KOPT-K1 (cell line): ENCODE data around the gene ENOSF1.

Experiments
- H3K27ac ChIP-seq: fragments of 200-600 bp; sonication (generic); 2 replicates; pipeline ENCODE4 v1.5.1; 2016; ENCODE audit warnings: antibody characterized with exemption, mild to moderate bottlenecking, low read depth, low read length; ENCODE audit not compliant: poor library complexity, severe bottlenecking
- H3K36me3 ChIP-seq: fragments of 200-600 bp; sonication (generic); 2 replicates; pipeline ENCODE4 v1.5.1; 2017; ENCODE audit warnings: antibody characterized with exemption, mild to moderate bottlenecking, low read length, moderate library complexity; ENCODE audit not compliant: insufficient read depth
- H3K9me3 ChIP-seq: fragments of 200-600 bp; sonication (generic); 2 replicates; pipeline ENCODE4 v1.5.1; 2017; ENCODE audit warnings: antibody characterized with exemption, low read length, mild to moderate bottlenecking; ENCODE audit not compliant: insufficient read depth, poor library complexity, severe bottlenecking

The ENOSF1 gene

DNA sequence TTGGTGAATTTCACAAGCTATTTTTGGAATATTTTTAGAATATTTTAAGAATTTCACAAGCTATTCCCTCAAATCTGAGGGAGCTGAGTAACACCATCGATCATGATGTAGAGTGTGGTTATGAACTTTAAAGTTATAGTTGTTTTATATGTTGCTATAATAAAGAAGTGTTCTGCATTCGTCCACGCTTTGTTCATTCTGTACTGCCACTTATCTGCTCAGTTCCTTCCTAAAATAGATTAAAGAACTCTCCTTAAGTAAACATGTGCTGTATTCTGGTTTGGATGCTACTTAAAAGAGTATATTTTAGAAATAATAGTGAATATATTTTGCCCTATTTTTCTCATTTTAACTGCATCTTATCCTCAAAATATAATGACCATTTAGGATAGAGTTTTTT, 39.1 kb downstream of the ENOSF1 start:
- H3K27ac ChIP-seq = no peak overlapping the region
- no peaks in the 10 kb centered on the region for H3K9me3 ChIP-seq
- peaks cover 100% of the 10 kb centered on the region for H3K36me3 ChIP-seq

DNA sequence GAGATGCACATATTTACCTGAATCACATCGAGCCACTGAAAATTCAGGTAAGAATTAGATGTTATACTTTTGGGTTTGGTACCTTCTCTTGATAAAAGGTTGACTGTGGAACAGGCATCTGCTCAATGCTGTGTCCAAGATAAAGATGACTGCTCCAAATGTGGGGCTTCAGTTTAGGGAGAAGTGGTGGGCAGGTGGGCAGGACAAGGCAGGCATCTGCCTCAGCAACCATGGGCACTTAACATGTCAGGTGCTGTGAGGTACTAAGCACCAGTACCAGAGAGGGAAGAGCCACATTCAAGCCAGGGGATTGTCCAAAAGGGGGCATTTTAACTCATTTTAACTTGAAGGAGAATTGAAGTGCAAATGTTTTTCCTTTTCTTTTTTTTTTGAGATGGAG, 41.0 kb downstream of the ENOSF1 start:
- no peak overlapping the region for H3K27ac ChIP-seq
- H3K36me3 ChIP-seq = peaks cover 100% of the 10 kb centered on the region
- no peaks in the 10 kb centered on the region for H3K9me3 ChIP-seq

DNA sequence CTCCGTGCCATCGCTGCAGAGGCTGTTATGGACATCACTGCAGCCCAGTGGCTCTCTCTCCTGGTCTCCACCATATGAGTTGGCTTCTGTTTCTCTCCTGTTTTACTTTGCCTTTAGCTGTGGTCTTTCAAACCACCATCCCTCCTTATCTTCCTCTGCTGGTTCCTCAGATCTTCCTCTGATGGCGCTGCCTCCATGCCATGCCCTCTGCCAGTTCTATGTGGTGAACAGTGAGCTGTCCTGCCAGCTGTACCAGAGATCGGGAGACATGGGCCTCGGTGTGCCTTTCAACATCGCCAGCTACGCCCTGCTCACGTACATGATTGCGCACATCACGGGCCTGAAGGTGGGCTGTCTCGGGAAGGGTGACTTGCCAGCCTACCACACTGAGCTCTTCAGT, 41.9 kb downstream of the ENOSF1 start:
- no peaks in the 10 kb centered on the region for H3K9me3 ChIP-seq
- H3K27ac ChIP-seq = no peak overlapping the region
- H3K36me3 ChIP-seq = peaks cover 98% of the 10 kb centered on the region

DNA sequence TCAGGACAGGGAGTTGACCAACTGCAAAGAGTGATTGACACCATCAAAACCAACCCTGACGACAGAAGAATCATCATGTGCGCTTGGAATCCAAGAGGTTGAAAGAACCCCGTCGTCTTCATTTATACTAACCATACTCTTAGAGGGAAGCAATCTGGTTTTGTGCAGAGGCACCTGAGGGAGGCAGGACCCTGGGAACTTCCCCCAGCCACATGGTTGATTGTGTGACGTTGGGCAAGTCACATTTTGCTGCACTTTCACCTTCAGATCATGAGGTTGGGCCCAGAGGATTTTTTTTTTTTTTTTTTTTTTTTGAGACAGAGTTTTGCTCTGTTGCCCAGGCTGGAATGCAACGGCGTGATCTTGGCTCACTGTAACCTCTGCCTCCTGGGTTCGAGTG, 43.4 kb downstream of the ENOSF1 start:
- no peaks in the 10 kb centered on the region for H3K9me3 ChIP-seq
- no peak overlapping the region for H3K27ac ChIP-seq
- H3K36me3 ChIP-seq = peaks cover 83% of the 10 kb centered on the region

DNA sequence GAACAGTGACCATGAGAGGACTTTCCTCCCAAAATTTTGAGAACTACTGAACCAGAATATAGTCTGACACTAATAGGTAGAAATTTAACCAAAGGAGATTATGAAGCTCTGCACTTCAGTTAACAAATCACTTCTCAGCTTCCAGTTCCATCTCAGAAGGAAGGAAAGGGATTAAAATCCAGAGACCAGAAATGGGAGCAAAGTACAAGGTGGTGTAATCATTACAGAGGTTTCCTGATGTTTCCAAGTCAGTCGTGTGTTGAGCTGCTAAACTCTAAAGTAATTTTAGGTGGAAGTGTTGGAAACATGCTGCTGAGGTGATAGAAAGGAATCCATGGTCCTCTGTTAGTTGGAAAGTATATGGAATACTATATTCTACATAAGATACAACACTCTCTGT, 44.2 kb downstream of the ENOSF1 start:
- peaks cover 75% of the 10 kb centered on the region for H3K36me3 ChIP-seq
- no peaks in the 10 kb centered on the region for H3K9me3 ChIP-seq
- no peak overlapping the region for H3K27ac ChIP-seq

DNA sequence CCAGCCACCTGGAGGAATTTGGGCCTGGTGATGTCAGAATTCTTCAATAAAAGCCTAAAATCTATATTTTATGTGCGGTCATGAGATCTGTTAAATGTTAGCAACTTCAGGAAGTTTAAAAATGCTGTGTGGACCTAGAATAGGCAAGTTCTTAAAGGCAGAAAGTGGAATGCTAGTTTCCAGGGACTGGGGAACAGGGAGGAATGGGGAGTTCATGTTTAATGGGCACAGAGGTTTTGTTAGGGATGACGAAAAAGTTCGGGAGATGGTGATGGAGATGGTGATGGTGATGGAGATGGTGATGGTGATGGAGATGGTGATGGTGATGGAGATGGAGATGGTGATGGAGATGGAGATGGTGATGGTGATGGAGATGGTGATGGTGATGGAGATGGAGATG, 45.8 kb downstream of the ENOSF1 start:
- Histone ChIP-seq H3K27ac (no peak overlapping the region), H3K36me3 (peaks cover 69% of the 10 kb centered on the region), H3K9me3 (peaks cover 10% of the 10 kb centered on the region)

DNA sequence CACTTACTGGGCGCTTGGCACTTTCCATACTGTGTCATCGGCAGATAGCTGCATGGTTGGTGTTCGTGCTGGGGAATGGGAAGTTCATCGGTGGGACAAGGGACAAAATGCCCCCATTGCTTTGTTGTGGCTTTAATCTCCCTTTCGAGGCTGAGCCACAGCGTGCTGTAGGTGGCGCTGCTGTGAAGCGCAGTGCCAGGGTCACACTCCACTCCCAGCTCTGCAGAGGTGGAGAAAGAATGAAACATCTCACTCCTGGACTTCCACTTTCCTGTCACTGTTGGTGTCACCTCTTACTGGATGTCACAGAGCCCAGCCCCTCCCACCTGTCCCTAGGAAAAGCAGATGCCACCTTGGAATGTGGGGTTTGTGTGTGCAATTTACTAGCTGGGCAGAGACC, 46.3 kb downstream of the ENOSF1 start:
- H3K36me3 ChIP-seq = peaks cover 69% of the 10 kb centered on the region
- no peak overlapping the region for H3K27ac ChIP-seq
- peaks cover 15% of the 10 kb centered on the region for H3K9me3 ChIP-seq

DNA sequence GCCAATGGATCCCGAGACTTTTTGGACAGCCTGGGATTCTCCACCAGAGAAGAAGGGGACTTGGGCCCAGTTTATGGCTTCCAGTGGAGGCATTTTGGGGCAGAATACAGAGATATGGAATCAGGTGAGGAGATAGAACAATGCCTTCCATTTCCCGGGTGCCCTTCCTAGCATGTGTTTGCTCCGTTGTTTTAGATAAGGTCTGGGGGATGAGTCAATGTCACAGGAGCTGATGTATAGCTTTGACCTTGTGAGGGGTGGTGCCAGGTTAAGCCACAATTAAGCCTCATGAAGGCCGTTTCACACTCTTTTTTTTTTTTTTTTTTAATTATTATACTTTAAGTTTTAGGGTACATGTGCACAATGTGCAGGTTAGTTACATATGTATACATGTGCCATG, 50.2 kb downstream of the ENOSF1 start:
- peaks cover 58% of the 10 kb centered on the region for H3K36me3 ChIP-seq
- peaks cover 31% of the 10 kb centered on the region for H3K9me3 ChIP-seq
- no peak overlapping the region for H3K27ac ChIP-seq

DNA sequence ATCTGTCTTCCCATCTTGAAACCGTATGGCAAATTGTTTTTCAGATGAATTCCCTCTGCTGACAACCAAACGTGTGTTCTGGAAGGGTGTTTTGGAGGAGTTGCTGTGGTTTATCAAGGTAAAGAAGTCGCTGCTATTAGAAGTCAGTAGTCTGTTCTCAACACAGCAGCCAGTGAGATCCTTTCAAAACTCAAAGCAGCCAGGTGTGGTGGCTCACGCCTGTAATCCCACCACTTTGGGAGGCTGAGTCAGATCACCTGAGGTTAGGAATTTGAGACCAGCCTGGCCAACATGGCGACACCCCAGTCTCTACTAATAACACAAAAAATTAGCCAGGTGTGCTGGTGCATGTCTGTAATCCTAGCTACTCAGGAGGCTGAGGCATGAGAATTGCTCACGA, 52.8 kb downstream of the ENOSF1 start:
- H3K36me3 ChIP-seq = peaks cover 44% of the 10 kb centered on the region
- H3K9me3 ChIP-seq = peaks cover 31% of the 10 kb centered on the region
- peak overlapping the region; percentile 100 for H3K27ac ChIP-seq

DNA sequence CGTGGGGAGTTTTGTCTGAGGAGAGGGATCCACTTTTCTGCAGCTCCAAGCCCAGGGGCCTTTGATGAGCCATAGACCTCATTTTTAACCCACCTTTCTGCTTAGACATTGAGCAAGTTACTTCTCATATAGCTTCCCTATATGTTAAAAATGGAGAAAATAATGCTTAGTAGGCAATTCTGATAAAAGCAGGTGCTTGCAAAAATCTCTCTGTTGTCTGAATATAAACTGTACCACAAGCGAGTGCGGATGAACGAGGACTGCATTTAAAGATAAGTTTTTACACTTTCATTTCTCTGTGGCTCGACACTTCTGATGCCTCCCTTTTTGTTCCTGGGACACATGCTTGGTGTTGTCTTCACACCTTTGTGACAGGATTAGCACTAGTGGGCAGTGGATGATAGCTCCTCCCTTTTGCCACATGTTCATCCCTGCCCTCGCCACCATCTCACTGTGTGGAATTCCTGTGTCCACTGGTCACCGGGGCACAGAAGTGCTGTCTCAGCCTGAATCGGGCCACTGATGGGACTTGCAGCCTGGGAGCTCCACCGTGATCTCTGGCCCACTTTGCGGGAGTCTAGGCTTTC, 53.4 kb downstream of the ENOSF1 start:
- H3K9me3 ChIP-seq = peaks cover 31% of the 10 kb centered on the region
- peaks cover 44% of the 10 kb centered on the region for H3K36me3 ChIP-seq
- peak overlapping the region; percentile 100 for H3K27ac ChIP-seq

DNA sequence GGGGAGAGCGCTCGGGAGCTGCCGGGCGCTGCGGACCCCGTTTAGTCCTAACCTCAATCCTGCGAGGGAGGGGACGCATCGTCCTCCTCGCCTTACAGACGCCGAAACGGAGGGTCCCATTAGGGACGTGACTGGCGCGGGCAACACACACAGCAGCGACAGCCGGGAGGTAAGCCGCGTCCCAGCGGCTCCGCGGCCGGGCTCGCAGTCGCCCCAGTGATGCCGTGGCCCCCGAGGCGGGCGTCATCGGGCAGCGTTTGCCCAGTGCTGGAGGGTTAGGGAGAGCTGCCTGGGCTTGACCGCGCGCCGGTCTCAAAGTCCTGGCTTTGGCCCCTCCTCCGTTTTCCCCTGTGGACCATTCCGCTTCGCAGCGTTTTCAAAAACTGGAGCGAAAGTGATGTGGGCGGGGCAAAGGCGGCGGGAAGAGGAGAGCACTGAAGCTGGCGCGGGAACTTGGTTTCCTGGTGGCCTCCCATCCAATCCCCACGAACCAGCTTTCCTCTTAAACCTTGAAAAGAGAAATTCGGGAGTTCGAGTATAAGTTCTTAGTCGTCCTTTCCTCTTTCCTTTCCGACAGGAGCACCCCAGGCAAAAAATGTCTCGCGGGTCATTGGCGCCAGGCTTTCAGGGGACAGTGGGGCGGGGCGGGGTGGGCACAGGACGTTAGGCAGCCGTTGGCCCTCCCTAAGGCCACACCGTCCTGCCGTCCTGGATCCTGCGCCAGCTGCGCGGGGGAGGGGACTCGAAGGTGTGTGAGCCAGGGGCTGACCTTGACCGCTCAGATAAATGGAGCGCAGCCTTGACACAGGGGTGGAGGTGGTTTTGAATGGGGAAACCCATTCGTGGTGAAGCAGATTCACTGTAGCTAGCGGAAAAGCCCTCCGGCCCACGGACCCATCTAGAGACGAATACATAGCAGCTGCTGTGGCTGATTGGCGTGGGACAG, 54.2 kb downstream of the ENOSF1 start:
- H3K27ac ChIP-seq = peak overlapping the region; percentile 100
- peaks cover 44% of the 10 kb centered on the region for H3K36me3 ChIP-seq
- H3K9me3 ChIP-seq = peaks cover 31% of the 10 kb centered on the region

DNA sequence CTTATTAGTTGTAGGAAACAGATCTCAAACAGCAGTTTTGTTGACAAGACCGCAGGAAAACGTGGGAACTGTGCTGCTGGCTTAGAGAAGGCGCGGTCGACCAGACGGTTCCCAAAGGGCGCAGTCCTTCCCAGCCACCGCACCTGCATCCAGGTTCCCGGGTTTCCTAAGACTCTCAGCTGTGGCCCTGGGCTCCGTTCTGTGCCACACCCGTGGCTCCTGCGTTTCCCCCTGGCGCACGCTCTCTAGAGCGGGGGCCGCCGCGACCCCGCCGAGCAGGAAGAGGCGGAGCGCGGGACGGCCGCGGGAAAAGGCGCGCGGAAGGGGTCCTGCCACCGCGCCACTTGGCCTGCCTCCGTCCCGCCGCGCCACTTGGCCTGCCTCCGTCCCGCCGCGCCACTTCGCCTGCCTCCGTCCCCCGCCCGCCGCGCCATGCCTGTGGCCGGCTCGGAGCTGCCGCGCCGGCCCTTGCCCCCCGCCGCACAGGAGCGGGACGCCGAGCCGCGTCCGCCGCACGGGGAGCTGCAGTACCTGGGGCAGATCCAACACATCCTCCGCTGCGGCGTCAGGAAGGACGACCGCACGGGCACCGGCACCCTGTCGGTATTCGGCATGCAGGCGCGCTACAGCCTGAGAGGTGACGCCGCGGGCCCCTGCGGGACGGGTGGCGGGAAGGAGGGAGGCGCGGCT, 55.0 kb downstream of the ENOSF1 start, which contains the start of gene TYMS:
Gene TYMS, plus strand, starts transcription at position 343 of the 690 bp plus-strand sequence. Its CDS starts 90 bp downstream, at position 433.
- Histone ChIP-seq H3K36me3 (peaks cover 42% of the 10 kb centered on the region), H3K9me3 (peaks cover 29% of the 10 kb centered on the region), H3K27ac (peak within 1 kb of the TSS; percentile 100)

DNA sequence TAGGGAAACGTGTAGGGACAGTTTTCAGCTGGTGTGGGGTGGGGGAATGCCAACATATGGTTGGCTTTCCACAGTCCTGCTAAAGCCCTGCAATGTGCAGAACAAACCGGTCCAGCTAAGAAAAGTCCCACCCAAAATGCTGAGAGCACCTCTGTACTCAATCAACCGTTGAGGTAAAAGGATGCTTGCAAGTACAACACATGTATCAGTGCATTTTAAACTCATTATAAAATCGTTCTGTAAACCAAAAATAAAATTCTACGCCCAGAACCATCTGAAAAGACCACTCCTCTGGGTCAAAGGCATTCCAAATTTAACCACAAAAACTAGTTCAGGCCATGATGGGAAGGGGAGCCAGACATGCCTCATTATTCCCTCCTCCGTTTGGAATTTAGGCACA, 57.0 kb downstream of the ENOSF1 start:
- Histone ChIP-seq H3K36me3 (peaks cover 22% of the 10 kb centered on the region), H3K27ac (no peak overlapping the region)

DNA sequence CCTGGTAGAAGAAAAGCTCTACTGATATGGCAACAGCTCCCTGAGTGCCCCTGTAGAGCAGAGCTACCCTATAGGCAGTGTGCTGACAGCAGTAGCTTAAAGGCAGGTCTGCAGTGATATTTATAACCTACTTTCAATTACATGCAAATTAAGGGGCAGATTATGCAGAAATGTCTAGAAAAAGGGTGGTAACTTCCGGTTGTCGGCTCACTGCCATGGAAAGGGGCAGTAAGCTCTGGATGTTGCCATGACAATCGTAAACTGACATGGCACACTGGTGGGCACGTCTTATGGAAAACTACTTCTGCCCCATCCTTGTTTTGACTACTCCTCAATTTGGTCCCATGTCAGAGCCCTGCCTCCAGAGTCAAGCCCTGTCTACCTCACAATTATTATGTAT, 57.8 kb downstream of the ENOSF1 start:
- Histone ChIP-seq H3K9me3 (peaks cover under 1% of the 10 kb centered on the region), H3K27ac (no peak overlapping the region), H3K36me3 (peaks cover 13% of the 10 kb centered on the region)

More for the DNA sequence above, 57.0 kb downstream of the ENOSF1 start:
- peaks cover 9% of the 10 kb centered on the region for H3K9me3 ChIP-seq

DNA sequence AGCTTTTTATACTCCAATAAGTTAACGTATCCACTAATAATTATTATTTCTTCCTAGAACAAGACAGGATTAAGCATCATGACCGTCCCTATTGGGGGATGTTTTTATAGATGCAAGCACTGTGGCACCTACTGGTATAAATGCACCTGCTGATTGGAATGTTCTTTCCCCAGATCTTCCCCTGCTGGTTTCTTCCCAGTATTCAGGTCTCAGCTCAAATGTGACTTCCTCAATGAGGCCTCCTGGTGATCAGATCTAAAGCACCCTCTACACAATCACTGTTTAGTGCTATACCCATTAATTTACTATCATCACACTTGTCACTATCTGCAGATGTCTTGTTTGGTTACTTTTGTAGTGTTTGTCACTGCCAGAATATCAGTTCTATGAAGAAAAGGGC, 58.9 kb downstream of the ENOSF1 start:
- Histone ChIP-seq H3K27ac (no peak overlapping the region), H3K9me3 (no peaks in the 10 kb centered on the region), H3K36me3 (peaks cover 2% of the 10 kb centered on the region; the same call in 1 of the 2 replicates)
